Stimulated activated naive CD4-positive, alpha-beta T cell (primary cell): ENCODE results near the gene RB1.
"Not testable (repeated sequence)": the region's sequence is repeated elsewhere in the genome, so short reads cannot be mapped to it uniquely, and the experiment has no call there.

Source experiments
- DNase-seq, 6 experiments: peaks; one replicate each; lab custom pipeline; 2025; lab: John Stamatoyannopoulos, UW

The RB1 gene

GRCh38 chr13:48410199-48410598 is 106.6 kb downstream of the RB1 start:
- no peak for DNase-seq

GRCh38 chr13:48411147-48411794 is 107.7 kb downstream of the RB1 start:
- DNase-seq, result no peak

GRCh38 chr13:48411841-48412531 is 108.4 kb downstream of the RB1 start:
- DNase-seq, result peak in 5 of 6 experiments; percentile 3 to 54 (median 31)

- peak in 3 of 6 experiments; percentile 17 to 43 (median 40) for DNase-seq
Observed at GRCh38 chr13:48412881-48413351, 109.4 kb downstream of the RB1 start, which contains the start of gene LPAR6. Gene LPAR6 (minus strand): TSS chr13:48413113. CDS start chr13:48412423, 690 bp downstream.

- no peak for DNase-seq
Observed at GRCh38 chr13:48414501-48414900, 111.0 kb downstream of the RB1 start.

GRCh38 chr13:48415516-48415915 is 112.0 kb downstream of the RB1 start:
- no peak for DNase-seq

GRCh38 chr13:48422003-48422402 is 118.5 kb downstream of the RB1 start:
- not testable (repeated sequence) for DNase-seq

- DNase-seq, result no peak
Observed at GRCh38 chr13:48424212-48424611, 120.7 kb downstream of the RB1 start.

- no peak for DNase-seq
Observed at GRCh38 chr13:48426052-48426451, 122.5 kb downstream of the RB1 start.

GRCh38 chr13:48426755-48427298 is 123.3 kb downstream of the RB1 start:
- not testable (repeated sequence) for DNase-seq

- no peak for DNase-seq
Observed at GRCh38 chr13:48429036-48429435, 125.5 kb downstream of the RB1 start.

- no peak for DNase-seq
Observed at GRCh38 chr13:48429886-48430285, 126.3 kb downstream of the RB1 start.

GRCh38 chr13:48431431-48431830 is 127.9 kb downstream of the RB1 start:
- no peak for DNase-seq

GRCh38 chr13:48431987-48432615 is 128.6 kb downstream of the RB1 start:
- no peak for DNase-seq

GRCh38 chr13:48434200-48434599 is 130.6 kb downstream of the RB1 start:
- no peak for DNase-seq

- no peak for DNase-seq
Observed at GRCh38 chr13:48436661-48437288, 133.2 kb downstream of the RB1 start.

- DNase-seq, result no peak
Observed at GRCh38 chr13:48437371-48437770, 133.8 kb downstream of the RB1 start.

- DNase-seq, result peak in 2 of 6 experiments; percentile 7 to 8
Observed at GRCh38 chr13:48443442-48444208, 140.1 kb downstream of the RB1 start.

GRCh38 chr13:48446464-48446863 is 142.9 kb downstream of the RB1 start:
- no peak for DNase-seq

- DNase-seq, result no peak
Observed at GRCh38 chr13:48448285-48448958, 144.9 kb downstream of the RB1 start.
